HL-60/S4 treated with phorbol 12-myristate 13-acetate at 8.2 ng/mL for 4 days and 3 days (cell line): ENCODE results near the gene BAD.

Experiments used
- in situ Hi-C: fragments of 300-500 bp; cut with MboI; formaldehyde crosslinking; loops from 2 replicates; pipeline ENCODE4 v1.15.0; 2022; ENCODE audit warnings: low sequenced_read_pairs

Gene BAD

DNA sequence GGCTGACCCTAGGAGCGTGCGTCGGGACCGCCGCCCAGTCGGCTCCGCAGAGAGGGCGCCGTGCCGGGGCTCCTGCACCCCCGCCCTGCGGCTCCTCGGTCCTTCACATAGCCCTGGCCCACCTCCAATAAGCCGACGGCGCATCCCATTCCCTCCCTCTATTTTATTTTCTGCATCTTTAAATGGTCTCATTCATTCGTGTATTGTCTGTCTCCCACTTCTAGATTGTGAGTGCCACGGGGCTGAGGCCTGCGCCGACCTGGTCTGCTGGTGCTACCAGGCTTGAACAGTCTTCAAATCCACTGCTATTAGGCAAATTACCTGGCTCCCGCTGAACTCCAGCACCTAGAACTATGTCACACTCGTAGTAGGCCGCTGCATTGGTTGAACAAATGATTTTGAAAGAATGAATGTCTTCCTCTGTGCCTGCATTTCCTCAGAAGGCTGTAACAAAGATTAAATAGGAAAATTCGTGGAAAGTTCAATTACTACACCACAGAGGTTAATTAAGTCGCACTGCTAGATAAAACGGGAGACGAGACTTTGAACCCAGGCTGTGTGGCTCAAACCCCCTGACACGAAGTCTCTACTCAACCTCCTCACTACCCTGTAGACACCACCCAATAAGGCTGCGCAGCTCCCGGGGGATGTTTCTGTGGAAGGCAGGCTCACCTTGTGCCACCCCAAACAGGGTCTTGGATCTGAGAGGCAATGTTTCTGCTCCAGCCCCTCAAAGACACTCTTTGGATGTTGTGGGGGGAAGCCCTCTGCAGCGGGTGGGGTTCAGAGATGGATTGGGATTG, 36.5 kb downstream of the BAD start:
- in situ Hi-C loops: loop anchor here (25.0 kb wide), 1 partner anchor 89 kb away; the partner anchor contains the start of gene CCDC88B

DNA sequence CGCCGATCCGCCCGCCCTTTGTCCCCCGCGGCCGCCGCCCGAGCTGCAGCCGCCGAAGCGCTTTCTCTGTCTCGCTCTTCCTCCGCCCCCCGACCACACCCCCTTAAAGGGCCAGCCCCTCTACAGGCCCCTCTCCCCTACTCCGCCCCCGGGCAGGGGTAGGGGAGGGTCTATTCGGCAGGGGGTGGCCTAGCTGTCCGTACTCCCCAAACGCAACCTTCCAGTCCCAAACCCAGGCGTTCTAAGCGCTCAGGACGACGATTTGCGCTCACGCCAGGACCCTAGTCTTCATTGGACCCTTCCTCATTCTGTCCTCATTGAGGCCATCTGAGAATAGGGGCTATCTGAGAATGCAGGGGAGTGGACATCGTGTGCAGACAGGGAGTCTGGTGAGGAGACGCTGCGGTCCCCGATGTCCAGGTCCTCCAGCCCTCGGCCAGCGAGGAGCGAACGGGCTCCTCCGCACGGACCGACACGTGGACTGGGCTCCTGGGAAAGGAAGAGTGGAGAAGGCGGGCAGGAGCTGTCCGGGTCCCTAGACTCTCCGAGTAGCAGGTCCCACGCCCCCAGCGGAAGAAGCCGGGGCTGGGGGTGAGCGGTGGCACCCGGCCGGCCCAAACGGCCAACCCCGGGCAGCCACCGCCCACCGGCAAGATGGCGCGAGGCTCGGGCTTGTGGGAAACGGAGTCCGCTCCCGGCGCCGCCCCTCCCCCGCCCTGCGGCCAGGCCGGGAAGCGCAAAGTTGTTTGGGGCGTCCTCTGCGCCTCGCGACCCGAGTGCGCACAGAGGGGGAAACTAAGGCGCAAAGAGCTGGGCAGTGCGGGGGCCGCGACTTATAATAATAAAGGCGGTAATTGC, 37.4 kb downstream of the BAD start, which contains the start of gene PPP1R14B:
PPP1R14B (minus strand) TSS at position 73 of the 858 bp plus-strand sequence. CDS start 270 bp downstream, outside the sequence.
- in situ Hi-C loops: loop anchor here (25.0 kb wide), 1 partner anchor 90 kb away; the partner anchor contains the start of gene CCDC88B

- in situ Hi-C loops: loop anchor here (25.0 kb wide), 1 partner anchor 91 kb away; the partner anchor contains the start of gene CCDC88B
Measured at GRCh38 chr11:64246621-64246870, 37.9 kb downstream of the BAD start.

- in situ Hi-C loops: loop anchor here (25.0 kb wide), 1 partner anchor 91 kb away; the partner anchor contains the start of gene CCDC88B
Measured at GRCh38 chr11:64245797-64246620, 38.5 kb downstream of the BAD start.

DNA sequence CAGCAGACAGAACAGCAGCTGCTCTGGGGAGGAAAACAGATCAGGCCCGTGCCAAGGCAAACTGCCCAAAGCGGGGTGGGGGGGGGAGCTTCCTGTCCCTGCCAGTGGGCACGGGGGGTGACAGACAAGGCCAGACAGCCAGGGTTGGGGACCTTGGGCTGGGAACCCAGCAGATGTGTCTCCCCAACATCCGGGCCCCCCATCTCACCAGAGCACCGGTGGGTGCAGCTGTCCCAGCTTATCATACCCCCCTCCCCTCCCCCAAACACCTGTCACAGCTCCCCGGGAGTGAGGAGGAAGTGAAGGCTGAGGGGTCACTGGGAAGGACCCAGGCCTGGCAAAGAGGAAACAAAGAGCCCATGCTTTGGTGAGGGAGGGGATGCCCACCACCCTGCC, 39.1 kb downstream of the BAD start:
- in situ Hi-C loops: loop anchor here (25.0 kb wide), 1 partner anchor 92 kb away; the partner anchor contains the start of gene CCDC88B

DNA sequence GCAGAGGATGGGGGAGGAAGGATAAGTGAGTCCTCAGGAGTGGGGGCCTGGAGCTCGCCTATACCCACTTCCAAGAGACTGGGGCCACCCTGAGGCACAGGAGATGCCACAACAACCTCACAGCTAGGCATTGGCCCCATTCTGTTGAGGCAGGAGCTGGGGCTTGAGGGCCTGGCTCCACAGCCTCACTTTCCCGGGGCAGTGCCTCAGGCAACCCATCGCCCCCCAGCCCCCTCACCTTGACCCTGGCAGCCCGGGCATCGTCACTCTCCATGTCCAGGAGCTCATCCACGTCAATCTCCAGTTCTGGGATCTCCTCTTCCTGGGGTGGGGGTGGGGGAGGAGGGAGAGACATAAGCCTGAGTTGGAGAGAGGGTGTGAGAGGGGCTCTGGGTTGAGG, 39.5 kb downstream of the BAD start:
- in situ Hi-C loops: loop anchor here (25.0 kb wide), 1 partner anchor 92 kb away; the partner anchor contains the start of gene CCDC88B

GRCh38 chr11:64244107-64244506, 40.4 kb downstream of the BAD start:
- in situ Hi-C loops: loop anchor here (25.0 kb wide), 1 partner anchor 93 kb away; the partner anchor contains the start of gene CCDC88B

- in situ Hi-C loops: loop anchor here (25.0 kb wide), 1 partner anchor 94 kb away; the partner anchor contains the start of gene CCDC88B
Measured at GRCh38 chr11:64243236-64243854, 41.1 kb downstream of the BAD start.

DNA sequence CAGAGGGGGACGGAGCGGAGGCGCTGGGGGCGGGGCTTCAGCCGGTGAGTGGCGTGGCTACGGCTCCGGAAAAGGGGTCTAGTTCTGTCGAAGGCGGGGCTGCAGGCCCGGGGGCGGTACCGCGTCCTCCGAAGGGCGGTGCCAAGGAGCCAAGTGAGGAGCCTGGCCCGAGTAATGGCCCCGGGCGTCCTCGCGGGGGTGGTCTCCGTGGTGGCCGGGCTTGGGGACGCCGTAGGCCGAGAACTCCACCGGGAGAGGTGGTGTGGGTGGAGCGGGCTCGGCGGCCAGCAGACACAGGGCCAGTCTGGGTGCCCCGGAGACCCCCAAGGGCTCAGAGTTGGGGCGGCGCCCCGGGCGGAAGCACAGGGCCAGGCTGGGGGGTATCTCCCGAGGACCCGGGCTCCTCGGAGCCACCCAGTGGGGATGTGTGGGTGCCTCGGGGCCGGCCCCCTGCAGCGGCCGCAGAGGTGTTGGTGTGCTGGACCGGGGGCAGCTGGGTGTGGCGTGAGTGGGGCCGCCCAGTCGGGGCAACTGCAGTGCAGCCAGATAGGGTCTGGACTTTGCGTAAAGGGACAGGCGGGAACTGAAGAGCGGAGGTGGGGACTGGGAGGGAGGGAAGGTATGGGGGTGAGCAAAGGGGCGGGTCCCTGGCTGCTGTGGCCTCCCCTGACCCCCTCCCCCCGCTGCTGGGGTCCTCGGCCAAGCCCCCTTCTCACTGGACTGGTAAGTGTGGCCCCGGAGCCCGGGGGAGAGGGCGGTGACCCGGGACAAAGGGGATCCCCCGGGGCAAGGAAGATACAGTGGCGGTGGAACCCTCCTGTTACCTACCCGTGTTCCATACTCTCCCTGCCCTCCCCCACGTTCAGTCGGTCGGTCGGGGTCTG, 42.7 kb downstream of the BAD start:
- in situ Hi-C loops: loop anchor here (25.0 kb wide), 1 partner anchor 96 kb away; the partner anchor contains the start of gene CCDC88B

DNA sequence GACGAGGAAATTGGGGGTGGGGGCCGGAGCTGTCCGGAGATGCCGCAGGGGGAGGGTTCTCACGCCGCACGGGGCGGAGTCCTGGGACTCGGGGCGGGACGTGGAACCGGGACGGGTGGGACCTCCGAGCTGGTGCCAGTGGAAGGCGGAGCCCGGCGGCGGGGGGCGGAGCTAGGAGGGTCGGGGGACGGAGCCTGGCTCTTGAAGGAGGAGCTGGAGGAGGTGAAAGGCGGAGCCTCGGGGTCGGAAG, 43.3 kb downstream of the BAD start:
- in situ Hi-C loops: loop anchor here (25.0 kb wide), 1 partner anchor 96 kb away; the partner anchor contains the start of gene CCDC88B

DNA sequence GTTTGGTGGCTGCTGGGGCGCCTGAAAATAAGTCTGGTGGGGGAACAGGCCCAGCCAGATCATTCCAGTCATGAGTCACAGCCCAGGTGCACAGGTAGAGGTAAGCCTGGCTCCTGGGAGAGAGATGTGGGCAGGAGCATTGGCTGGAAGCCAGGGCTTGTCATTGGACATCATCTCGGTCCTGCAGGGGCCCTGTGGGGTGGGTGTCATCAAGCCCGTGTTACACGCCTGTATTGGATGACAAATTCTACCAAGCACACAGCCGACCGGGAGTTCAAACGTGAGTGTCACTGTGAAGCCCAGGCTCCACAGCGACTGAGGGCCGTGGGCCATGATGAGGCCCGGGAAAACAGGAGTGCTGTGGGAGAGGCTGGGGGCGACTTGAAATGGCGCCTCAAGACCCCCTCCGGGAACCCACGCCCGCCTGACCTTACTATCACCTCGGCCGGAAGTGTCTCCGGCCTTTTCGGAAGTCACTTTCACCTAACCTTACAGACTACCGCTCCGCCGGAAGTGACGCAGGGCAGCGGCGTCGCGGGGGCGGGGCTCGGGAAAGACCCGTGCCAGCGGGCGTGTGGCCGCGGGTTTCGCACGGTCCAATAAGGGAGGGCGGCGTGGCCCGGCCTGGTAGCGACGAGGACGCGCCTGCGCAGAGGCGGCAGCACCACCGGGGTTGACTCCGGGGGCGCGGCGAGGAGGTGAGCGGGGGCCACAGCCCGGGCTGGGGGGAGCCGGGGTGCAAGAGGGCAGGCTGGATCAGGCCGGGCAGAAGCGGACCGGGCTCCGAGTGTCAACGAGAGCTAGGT, 43.8 kb downstream of the BAD start, which contains the start of gene FKBP2:
FKBP2 (plus strand) TSS at position 661 of the 806 bp plus-strand sequence. CDS start 1,293 bp downstream, outside the sequence.
- in situ Hi-C loops: loop anchor here (25.0 kb wide), 1 partner anchor 97 kb away; the partner anchor contains the start of gene CCDC88B

- in situ Hi-C loops: loop anchor here (25.0 kb wide), 1 partner anchor 97 kb away; the partner anchor contains the start of gene CCDC88B
Measured at GRCh38 chr11:64239662-64240434, 44.6 kb downstream of the BAD start.

GRCh38 chr11:64238999-64239398, 45.5 kb downstream of the BAD start:
- in situ Hi-C loops: loop anchor here (25.0 kb wide), 1 partner anchor 98 kb away; the partner anchor contains the start of gene CCDC88B

GRCh38 chr11:64238076-64238475, 46.4 kb downstream of the BAD start:
- in situ Hi-C loops: loop anchor here (25.0 kb wide), 1 partner anchor 99 kb away; the partner anchor contains the start of gene CCDC88B

DNA sequence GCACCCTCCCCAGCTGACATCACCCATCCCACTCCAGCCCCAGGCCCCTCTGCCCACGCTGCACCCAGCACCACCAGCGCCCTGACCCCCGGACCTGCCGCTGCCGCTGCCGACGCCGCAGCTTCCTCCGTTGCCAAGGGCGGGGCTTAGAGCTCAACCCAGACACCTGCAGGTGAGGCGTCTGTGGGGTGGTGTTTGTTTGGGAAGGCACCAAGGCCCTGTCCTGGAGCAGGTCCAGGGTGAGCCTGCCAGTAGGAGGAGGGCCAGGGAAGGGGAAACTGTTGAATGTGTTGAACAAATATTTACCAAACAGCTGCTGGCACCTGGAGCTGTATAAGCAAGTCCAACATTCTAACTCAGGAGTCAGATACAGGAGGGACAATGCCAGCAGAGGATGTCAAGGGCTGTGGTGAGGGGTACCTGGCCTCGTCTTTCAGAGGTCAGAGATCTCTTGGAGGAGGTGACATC, 46.9 kb downstream of the BAD start:
- in situ Hi-C loops: loop anchor here (25.0 kb wide), 1 partner anchor 100 kb away; the partner anchor contains the start of gene CCDC88B

DNA sequence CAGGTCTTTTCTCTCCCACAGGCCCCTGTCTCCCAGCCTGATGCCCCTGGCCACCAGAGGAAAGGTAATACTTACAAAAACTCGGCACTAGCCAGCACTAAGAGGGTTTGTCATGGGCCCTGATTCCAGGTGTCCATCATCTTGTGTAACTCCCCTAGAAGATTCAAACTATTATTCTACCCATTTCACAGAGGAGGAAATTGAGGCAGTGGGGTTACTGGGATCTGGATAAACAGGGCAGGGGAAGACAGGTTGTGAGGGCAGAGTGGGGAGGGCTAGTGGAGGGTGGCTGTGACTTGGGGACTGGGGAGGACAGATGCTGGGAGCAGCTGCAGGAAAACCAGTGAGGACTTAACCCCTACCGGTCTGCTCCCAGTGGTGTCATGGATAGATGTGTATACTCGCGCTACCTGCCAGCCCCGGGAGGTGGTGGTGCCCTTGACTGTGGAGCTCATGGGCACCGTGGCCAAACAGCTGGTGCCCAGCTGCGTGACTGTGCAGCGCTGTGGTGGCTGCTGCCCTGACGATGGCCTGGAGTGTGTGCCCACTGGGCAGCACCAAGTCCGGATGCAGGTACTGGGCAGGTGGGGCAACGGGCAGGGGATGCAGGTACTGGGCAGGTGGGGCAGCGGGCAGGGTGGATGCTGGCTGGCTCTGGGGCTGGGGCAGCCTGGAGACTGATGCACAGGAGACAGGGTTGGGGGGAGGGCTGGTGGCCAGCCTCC, 48.9 kb downstream of the BAD start:
- in situ Hi-C loops: loop anchor here (25.0 kb wide), 1 partner anchor 102 kb away; the partner anchor contains the start of gene CCDC88B
